ENCODE measurements around the gene DCN.

Gene DCN

GRCh38 chr12:91177381-91177780 is 5.2 kb downstream of the DCN start:
- TF ChIP-seq CTCF (conservative IDR thresholded peaks at IDR 0.05; ENCODE audit: low read length) = no peak
- TF ChIP-seq EZH2phosphoT487 (IDR thresholded peaks at IDR 0.05; ENCODE audit: borderline replicate concordance) = no peak
- Histone ChIP-seq H3K79me2 (ENCODE audit: insufficient read depth, low read length) (no peaks in the 10 kb centered on the region), H2AFZ (ENCODE audit: low read length) (no peak overlapping the region), H3K4me1 (ENCODE audit: insufficient read depth, low read length, poor library complexity, severe bottlenecking) (no peaks in the 10 kb centered on the region), H3K4me2 (ENCODE audit: low read depth, low read length, poor library complexity, severe bottlenecking) (no peak overlapping the region), H4K20me1 (ENCODE audit: insufficient read depth, low read length, poor library complexity, severe bottlenecking) (no peaks in the 10 kb centered on the region), H3K27me3 (ENCODE audit: insufficient read depth, low read length, poor library complexity, severe bottlenecking) (no peaks in the 10 kb centered on the region), H3K36me3 (ENCODE audit: insufficient read depth, low read length) (no peaks in the 10 kb centered on the region), H3K9me2 (replicated peaks; ENCODE audit: low read depth, low read length) (no peaks in the 10 kb centered on the region), H3F3A (ENCODE audit: low read depth) (no peaks in the 10 kb centered on the region), H3K4me3 (ENCODE audit: low read length, poor library complexity, severe bottlenecking) (no peak overlapping the region), H3K9me3 (ENCODE audit: insufficient read depth, low read depth, low read length) (no peaks in the 10 kb centered on the region), H3K9ac (ENCODE audit: low read depth, low read length, poor library complexity, severe bottlenecking) (no peak overlapping the region)

- TF ChIP-seq CTCF (conservative IDR thresholded peaks at IDR 0.05; ENCODE audit: low read length) = no peak
- TF ChIP-seq EZH2phosphoT487 (IDR thresholded peaks at IDR 0.05; ENCODE audit: borderline replicate concordance) = no peak
- H3K9ac ChIP-seq (ENCODE audit: low read depth, low read length, poor library complexity, severe bottlenecking) = no peak overlapping the region
- H3K4me3 ChIP-seq (ENCODE audit: low read length, poor library complexity, severe bottlenecking) = no peak overlapping the region
- no peaks in the 10 kb centered on the region for H3K9me3 ChIP-seq (ENCODE audit: insufficient read depth, low read depth, low read length)
- no peaks in the 10 kb centered on the region for H3K9me2 ChIP-seq (replicated peaks; ENCODE audit: low read depth, low read length)
- H3K4me2 ChIP-seq (ENCODE audit: low read depth, low read length, poor library complexity, severe bottlenecking) = no peak overlapping the region
- no peaks in the 10 kb centered on the region for H3K4me1 ChIP-seq (ENCODE audit: insufficient read depth, low read length, poor library complexity, severe bottlenecking)
- no peaks in the 10 kb centered on the region for H3F3A ChIP-seq (ENCODE audit: low read depth)
- no peaks in the 10 kb centered on the region for H4K20me1 ChIP-seq (ENCODE audit: insufficient read depth, low read length, poor library complexity, severe bottlenecking)
- no peaks in the 10 kb centered on the region for H3K27me3 ChIP-seq (ENCODE audit: insufficient read depth, low read length, poor library complexity, severe bottlenecking)
- H2AFZ ChIP-seq (ENCODE audit: low read length) = no peak overlapping the region
- no peaks in the 10 kb centered on the region for H3K79me2 ChIP-seq (ENCODE audit: insufficient read depth, low read length)
- H3K36me3 ChIP-seq (ENCODE audit: insufficient read depth, low read length) = no peaks in the 10 kb centered on the region
Observed at GRCh38 chr12:91176915-91177314, 5.7 kb downstream of the DCN start.

GRCh38 chr12:91176358-91176757 is 6.3 kb downstream of the DCN start:
- no peaks in the 10 kb centered on the region for H3K27me3 ChIP-seq (ENCODE audit: insufficient read depth, low read length, poor library complexity, severe bottlenecking)
- H3K9ac ChIP-seq (ENCODE audit: low read depth, low read length, poor library complexity, severe bottlenecking) = no peak overlapping the region
- H3K79me2 ChIP-seq (ENCODE audit: insufficient read depth, low read length) = no peaks in the 10 kb centered on the region
- TF ChIP-seq EZH2phosphoT487 (IDR thresholded peaks at IDR 0.05; ENCODE audit: borderline replicate concordance) = no peak
- TF ChIP-seq CTCF (conservative IDR thresholded peaks at IDR 0.05; ENCODE audit: low read length) = no peak
- H3K36me3 ChIP-seq (ENCODE audit: insufficient read depth, low read length) = no peaks in the 10 kb centered on the region
- no peaks in the 10 kb centered on the region for H3K9me3 ChIP-seq (ENCODE audit: insufficient read depth, low read depth, low read length)
- no peaks in the 10 kb centered on the region for H3K4me1 ChIP-seq (ENCODE audit: insufficient read depth, low read length, poor library complexity, severe bottlenecking)
- no peak overlapping the region for H2AFZ ChIP-seq (ENCODE audit: low read length)
- H3K4me2 ChIP-seq (ENCODE audit: low read depth, low read length, poor library complexity, severe bottlenecking) = no peak overlapping the region
- no peaks in the 10 kb centered on the region for H3K9me2 ChIP-seq (replicated peaks; ENCODE audit: low read depth, low read length)
- H3K4me3 ChIP-seq (ENCODE audit: low read length, poor library complexity, severe bottlenecking) = no peak overlapping the region
- no peaks in the 10 kb centered on the region for H4K20me1 ChIP-seq (ENCODE audit: insufficient read depth, low read length, poor library complexity, severe bottlenecking)
- no peaks in the 10 kb centered on the region for H3F3A ChIP-seq (ENCODE audit: low read depth)

Data from Loucy (cell line).